Measurements from ENCODE around the gene RGS14.

RGS14 gene

DNA sequence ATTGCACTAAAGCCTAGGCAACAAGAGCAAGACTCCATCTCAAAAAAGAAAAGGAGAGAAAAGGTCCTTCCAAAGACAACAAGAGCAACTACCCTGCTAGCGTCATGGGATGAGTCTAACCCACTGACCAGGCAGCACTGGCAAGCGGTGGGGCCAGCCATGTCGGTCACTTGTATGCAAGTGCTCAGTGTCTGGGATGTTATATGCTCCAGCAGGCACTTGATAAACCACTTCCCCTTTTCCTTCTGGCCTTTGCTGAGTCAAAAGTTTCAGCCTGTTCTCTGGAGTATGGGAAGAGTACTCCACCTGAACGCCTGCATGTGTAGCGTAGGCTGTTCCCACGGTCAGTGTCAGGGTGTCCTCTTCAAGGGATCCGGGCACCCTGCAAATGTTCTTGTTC lies 36.8 kb upstream of the RGS14 start:
- Histone ChIP-seq H3K36me3 (replicated peaks) (no peaks in the 10 kb centered on the region), H3K4me3 (ENCODE audit: low read depth, low read length) (no peak overlapping the region), H3K27me3 (replicated peaks) (no peaks in the 10 kb centered on the region), H3K27ac (no peak overlapping the region)
- DNase-seq: no peak
- TF ChIP-seq, protein P1, sequence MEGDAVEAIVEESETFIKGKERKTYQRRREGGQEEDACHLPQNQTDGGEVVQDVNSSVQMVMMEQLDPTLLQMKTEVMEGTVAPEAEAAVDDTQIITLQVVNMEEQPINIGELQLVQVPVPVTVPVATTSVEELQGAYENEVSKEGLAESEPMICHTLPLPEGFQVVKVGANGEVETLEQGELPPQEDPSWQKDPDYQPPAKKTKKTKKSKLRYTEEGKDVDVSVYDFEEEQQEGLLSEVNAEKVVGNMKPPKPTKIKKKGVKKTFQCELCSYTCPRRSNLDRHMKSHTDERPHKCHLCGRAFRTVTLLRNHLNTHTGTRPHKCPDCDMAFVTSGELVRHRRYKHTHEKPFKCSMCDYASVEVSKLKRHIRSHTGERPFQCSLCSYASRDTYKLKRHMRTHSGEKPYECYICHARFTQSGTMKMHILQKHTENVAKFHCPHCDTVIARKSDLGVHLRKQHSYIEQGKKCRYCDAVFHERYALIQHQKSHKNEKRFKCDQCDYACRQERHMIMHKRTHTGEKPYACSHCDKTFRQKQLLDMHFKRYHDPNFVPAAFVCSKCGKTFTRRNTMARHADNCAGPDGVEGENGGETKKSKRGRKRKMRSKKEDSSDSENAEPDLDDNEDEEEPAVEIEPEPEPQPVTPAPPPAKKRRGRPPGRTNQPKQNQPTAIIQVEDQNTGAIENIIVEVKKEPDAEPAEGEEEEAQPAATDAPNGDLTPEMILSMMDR (IDR thresholded peaks at IDR 0.05; ENCODE audit: low read depth, low read length, missing control alignments): no peak
- in situ Hi-C loops (cut with HindIII; ENCODE audit: low pct_ligation_motif_present, low sequenced_read_pairs): loop anchor here (25.0 kb wide), 1 partner anchor 116 kb away; the partner anchor contains the start of genes GRK6 and PRR7

DNA sequence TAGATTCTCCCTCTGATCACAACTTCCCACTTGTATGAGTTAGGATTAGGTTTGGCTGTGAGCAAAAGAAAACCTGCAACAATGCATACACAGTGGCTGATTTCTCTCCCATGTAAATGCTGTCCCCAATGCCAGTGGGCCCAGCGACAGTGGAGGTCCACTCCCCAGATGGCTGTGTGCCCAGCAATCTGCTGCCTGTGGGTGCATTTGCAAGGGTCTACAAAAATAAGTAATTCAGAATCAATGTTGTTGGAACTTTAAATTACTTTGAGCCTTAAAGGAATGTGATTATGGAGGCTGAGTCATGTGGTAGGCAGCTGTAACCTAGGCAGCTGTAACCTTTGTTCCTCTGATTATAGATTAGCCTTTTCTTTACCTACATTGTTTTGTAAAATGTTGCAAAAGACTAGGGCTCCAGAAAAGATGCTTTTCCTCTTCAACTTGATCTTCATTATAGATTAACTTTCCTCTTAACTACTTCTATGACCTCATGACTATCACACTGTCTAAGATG lies 31.8 kb upstream of the RGS14 start:
- Histone ChIP-seq H3K27ac (no peak overlapping the region), H3K36me3 (replicated peaks) (peaks cover 5% of the 10 kb centered on the region), H3K4me3 (ENCODE audit: low read depth, low read length) (no peak overlapping the region), H3K27me3 (replicated peaks) (no peaks in the 10 kb centered on the region)
- in situ Hi-C loops (cut with HindIII; ENCODE audit: low pct_ligation_motif_present, low sequenced_read_pairs): no loop called here
- TF ChIP-seq, protein P1 (IDR thresholded peaks at IDR 0.05; ENCODE audit: low read depth, low read length, missing control alignments): no peak
- DNase-seq: no peak

DNA sequence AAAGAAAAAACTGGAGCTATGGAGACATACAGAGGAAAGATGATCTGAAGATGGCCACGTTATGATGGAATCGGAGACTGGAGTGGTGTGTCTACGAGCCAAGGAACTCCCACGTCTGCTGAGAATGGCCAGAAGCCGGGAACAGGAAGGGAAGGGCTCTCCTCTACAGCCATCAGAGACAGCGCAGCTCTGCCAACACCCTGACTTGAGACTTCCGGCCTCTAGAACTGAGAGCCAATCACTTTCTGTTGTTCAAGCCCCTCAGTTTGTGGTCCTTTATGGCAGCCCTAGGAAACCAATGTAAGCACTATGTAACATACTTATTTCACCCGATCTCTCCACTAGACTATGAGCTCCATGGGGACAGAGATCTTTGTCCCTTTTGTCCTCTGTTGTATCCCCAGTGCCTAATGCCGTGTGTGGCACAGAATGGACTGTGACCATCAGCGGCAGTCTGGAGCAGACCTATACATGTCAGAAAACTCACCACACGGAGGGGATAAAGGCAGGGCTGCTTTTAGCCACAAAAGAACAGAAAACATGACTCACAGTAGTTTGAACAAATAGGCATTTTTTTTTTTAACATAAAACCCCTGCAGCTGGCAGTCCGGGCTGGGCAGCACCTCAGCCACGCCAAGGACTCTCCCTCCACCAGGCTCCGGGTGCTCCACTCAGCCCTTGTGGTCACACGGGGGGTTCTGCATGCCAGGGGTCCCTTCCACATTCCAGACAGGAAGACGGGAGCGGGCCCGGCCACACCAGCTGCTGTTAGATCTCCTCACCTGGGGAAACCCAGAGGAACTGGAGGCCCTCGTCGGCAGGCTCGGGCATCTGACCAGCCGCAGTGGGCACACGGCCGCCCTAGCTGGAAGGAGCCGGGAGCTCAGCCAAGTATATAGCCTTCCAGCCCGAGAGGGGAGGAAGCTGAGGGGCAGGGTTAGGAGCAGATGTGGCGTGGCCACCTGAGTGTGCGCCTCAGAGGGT lies 29.9 kb upstream of the RGS14 start:
- in situ Hi-C loops (cut with HindIII; ENCODE audit: low pct_ligation_motif_present, low sequenced_read_pairs): no loop called here
- Histone ChIP-seq H3K4me3 (ENCODE audit: low read depth, low read length) (no peak overlapping the region), H3K27ac (no peak overlapping the region), H3K27me3 (replicated peaks) (no peaks in the 10 kb centered on the region), H3K36me3 (replicated peaks) (peaks cover 16% of the 10 kb centered on the region)
- TF ChIP-seq, protein P1 (IDR thresholded peaks at IDR 0.05; ENCODE audit: low read depth, low read length, missing control alignments): peak; percentile 33
- DNase-seq: peak; percentile 51

DNA sequence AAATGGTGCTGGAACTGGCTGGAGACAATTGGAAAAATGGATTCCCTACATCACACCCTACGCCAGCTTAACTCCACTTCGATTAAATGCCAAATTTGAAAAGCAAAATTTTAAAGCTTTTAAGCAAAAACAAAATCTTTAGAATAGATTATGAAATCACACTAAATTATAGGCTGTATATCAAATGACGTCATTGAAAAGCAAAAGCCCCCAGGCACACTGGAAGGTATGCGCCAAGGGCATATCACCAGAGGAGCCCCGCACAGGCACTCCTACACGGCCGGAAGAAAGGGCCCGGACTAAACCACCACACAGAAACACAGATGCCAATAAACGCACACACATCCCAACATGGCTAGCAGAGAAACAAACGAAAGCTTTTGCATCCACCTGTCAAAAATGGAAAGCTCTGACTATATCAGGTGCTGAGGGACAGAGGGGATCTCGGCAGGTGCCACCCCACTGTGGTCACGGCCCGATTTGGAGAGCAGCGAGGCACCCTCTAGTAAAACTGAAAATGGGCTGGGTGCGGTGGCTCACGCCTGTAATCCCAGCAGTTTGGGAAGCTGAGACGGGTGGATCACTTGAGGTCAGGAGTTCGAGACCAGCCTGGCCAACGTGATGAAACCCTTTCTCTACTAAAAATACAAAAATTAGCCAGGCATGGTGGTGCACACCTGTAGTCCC lies 29.0 kb upstream of the RGS14 start:
- in situ Hi-C loops (cut with HindIII; ENCODE audit: low pct_ligation_motif_present, low sequenced_read_pairs): no loop called here
- peaks cover 22% of the 10 kb centered on the region for H3K36me3 ChIP-seq (replicated peaks)
- H3K27ac ChIP-seq: no peak overlapping the region
- H3K27me3 ChIP-seq (replicated peaks): no peaks in the 10 kb centered on the region
- TF ChIP-seq, protein P1 (IDR thresholded peaks at IDR 0.05; ENCODE audit: low read depth, low read length, missing control alignments): no peak
- DNase-seq: no peak
- H3K4me3 ChIP-seq (ENCODE audit: low read depth, low read length): no peak overlapping the region

DNA sequence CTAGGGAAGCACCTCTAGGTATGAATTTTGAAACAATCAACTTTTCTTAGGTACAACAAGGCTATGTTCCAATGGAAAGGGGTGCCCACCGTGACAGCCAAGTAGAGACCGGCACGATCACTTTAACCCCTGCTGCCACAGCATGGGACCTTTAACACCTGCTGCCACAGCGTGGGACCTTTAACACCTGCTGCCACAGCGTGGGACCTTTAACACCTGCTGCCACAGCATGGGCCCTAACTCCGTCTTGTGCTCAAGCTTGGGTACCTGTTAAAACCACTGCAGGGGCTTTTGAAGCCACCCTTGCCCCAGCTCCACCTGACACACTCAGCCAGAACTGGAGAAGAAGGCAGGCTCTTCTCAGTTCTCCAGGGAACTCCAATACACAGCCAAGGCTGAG lies 27.8 kb upstream of the RGS14 start:
- Histone ChIP-seq H3K27me3 (replicated peaks) (no peaks in the 10 kb centered on the region), H3K4me3 (ENCODE audit: low read depth, low read length) (no peak overlapping the region), H3K27ac (no peak overlapping the region), H3K36me3 (replicated peaks) (peaks cover 34% of the 10 kb centered on the region)
- TF ChIP-seq, protein P1 (IDR thresholded peaks at IDR 0.05; ENCODE audit: low read depth, low read length, missing control alignments): no peak
- in situ Hi-C loops (cut with HindIII; ENCODE audit: low pct_ligation_motif_present, low sequenced_read_pairs): no loop called here
- no peak for DNase-seq

Data from brain microvascular endothelial cell (primary cell).